ENCODE measurements around the gene TMCC1. TPM values are rescaled to one million over a fixed set of nuclear protein-coding genes. Genes with fewer than 3 reads are reported as not detected.

TMCC1 gene
- total RNA-seq, 1 donor from 2014 or later, result 37.8 TPM

GRCh38 chr3:129855170-129855831 is 38.2 kb downstream of the TMCC1 start:
- Mint-ChIP-seq H3K27ac (ENCODE audit: unreplicated experiment) (peak overlapping the region; percentile 96), H3K4me3 (ENCODE audit: unreplicated experiment) (peak overlapping the region; percentile 19), H3K9me3 (ENCODE audit: unreplicated experiment) (peaks cover 4% of the 10 kb centered on the region), H3K36me3 (ENCODE audit: unreplicated experiment) (peaks cover 27% of the 10 kb centered on the region), H3K27me3 (ENCODE audit: unreplicated experiment) (no peaks in the 10 kb centered on the region), H3K4me1 (ENCODE audit: unreplicated experiment) (peaks cover 26% of the 10 kb centered on the region)
- TF ChIP-seq, protein P1, sequence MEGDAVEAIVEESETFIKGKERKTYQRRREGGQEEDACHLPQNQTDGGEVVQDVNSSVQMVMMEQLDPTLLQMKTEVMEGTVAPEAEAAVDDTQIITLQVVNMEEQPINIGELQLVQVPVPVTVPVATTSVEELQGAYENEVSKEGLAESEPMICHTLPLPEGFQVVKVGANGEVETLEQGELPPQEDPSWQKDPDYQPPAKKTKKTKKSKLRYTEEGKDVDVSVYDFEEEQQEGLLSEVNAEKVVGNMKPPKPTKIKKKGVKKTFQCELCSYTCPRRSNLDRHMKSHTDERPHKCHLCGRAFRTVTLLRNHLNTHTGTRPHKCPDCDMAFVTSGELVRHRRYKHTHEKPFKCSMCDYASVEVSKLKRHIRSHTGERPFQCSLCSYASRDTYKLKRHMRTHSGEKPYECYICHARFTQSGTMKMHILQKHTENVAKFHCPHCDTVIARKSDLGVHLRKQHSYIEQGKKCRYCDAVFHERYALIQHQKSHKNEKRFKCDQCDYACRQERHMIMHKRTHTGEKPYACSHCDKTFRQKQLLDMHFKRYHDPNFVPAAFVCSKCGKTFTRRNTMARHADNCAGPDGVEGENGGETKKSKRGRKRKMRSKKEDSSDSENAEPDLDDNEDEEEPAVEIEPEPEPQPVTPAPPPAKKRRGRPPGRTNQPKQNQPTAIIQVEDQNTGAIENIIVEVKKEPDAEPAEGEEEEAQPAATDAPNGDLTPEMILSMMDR (IDR thresholded peaks at IDR 0.05), result no peak
- no peak for DNase-seq (ENCODE audit: extremely low spot score, unreplicated experiment)

- H3K9me3 Mint-ChIP-seq (ENCODE audit: unreplicated experiment), result peaks cover 4% of the 10 kb centered on the region
- H3K4me3 Mint-ChIP-seq (ENCODE audit: unreplicated experiment), result no peak overlapping the region
- peaks cover 28% of the 10 kb centered on the region for H3K36me3 Mint-ChIP-seq (ENCODE audit: unreplicated experiment)
- TF ChIP-seq, protein P1 (IDR thresholded peaks at IDR 0.05), result no peak
- peak overlapping the region; percentile 96 for H3K27ac Mint-ChIP-seq (ENCODE audit: unreplicated experiment)
- peaks cover 26% of the 10 kb centered on the region for H3K4me1 Mint-ChIP-seq (ENCODE audit: unreplicated experiment)
- no peaks in the 10 kb centered on the region for H3K27me3 Mint-ChIP-seq (ENCODE audit: unreplicated experiment)
- no peak for DNase-seq (ENCODE audit: extremely low spot score, unreplicated experiment)
These were observed 39.1 kb downstream of the TMCC1 start for GRCh38 chr3:129854460-129854859.

DNA sequence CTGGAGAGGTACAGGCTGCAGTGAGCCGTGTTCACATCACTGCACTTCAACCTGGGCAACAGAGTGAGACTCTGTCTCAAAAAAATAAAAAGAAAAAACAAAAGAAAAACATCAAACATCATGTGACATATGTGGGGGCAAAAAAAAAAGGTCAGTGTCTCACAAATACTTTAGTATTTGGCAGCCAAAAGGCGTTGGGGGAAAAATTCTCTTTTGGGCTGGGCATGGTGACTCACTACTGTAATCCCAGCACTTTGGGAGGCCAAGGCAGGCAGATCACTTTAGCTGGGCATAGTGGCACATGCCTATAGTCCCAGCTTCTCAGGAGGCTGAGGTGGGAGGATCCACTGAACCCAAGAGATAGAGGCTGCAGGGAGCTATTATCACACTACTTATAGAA is 47.6 kb downstream of the TMCC1 start:
- peaks cover 32% of the 10 kb centered on the region for H3K36me3 Mint-ChIP-seq (ENCODE audit: unreplicated experiment)
- DNase-seq (ENCODE audit: extremely low spot score, unreplicated experiment), result no peak
- H3K27ac Mint-ChIP-seq (ENCODE audit: unreplicated experiment), result peak overlapping the region; percentile 29
- TF ChIP-seq, protein P1 (IDR thresholded peaks at IDR 0.05), result no peak
- peaks cover 5% of the 10 kb centered on the region for H3K9me3 Mint-ChIP-seq (ENCODE audit: unreplicated experiment)
- peaks cover 19% of the 10 kb centered on the region for H3K4me1 Mint-ChIP-seq (ENCODE audit: unreplicated experiment)
- H3K27me3 Mint-ChIP-seq (ENCODE audit: unreplicated experiment), result no peaks in the 10 kb centered on the region
- no peak overlapping the region for H3K4me3 Mint-ChIP-seq (ENCODE audit: unreplicated experiment)

DNA sequence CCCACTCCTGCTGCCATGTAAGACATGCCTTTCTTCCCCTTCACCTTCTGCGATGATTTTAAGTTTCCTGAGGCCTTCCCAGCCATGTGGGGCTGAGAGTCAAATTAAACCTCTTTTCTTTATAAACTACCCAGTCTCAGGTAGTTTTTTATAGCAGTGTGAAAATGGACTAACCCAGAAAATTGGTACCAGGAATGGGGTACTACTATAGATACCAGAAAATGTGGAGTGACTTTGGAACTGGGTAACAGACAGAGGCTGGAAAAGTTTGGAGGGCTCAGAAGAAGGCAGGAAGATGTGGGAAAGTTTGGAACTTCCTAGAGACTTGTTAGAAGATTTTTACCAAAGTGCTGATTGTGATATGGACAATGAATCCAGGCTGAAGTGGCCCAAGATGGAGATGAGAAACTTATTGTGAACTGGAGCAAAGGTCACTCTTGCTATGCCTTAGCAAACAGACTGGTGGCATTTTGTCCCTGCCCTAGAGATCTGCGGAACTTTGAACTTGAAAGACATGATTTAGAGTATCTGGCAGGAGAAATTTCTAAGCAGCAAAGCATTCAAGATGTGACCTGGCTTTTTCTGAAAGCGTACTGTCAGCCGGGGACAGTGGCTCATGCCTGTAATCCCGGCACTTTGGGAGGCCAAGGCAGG is 52.7 kb downstream of the TMCC1 start:
- Mint-ChIP-seq H3K4me1 (ENCODE audit: unreplicated experiment) (peaks cover 29% of the 10 kb centered on the region), H3K36me3 (ENCODE audit: unreplicated experiment) (peaks cover 10% of the 10 kb centered on the region), H3K27me3 (ENCODE audit: unreplicated experiment) (no peaks in the 10 kb centered on the region), H3K27ac (ENCODE audit: unreplicated experiment) (no peak overlapping the region), H3K4me3 (ENCODE audit: unreplicated experiment) (no peak overlapping the region), H3K9me3 (ENCODE audit: unreplicated experiment) (peaks cover 3% of the 10 kb centered on the region)
- DNase-seq (ENCODE audit: extremely low spot score, unreplicated experiment), result no peak
- TF ChIP-seq, protein P1 (IDR thresholded peaks at IDR 0.05), result no peak

DNA sequence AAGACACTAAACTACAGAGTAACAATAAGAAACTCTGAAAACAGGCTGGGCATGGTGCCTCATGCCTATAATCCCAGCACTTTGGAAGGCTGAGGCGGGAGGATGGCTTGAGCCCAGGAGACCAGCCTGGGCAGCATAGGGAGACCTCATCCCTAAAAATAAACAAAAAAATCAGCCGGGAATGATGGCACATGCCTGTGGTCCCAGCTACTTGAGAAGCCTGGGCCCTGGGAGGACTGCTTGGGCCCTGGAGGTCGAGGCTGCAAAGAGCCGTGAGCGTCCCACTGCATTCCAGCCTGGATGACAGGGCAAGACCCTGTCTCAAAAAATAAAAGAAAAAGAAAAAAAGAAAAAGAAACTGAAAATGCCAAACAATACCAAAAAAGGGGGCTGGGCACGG is 55.4 kb downstream of the TMCC1 start:
- TF ChIP-seq, protein P1 (IDR thresholded peaks at IDR 0.05), result no peak
- peak overlapping the region; percentile 21 for H3K27ac Mint-ChIP-seq (ENCODE audit: unreplicated experiment)
- H3K4me3 Mint-ChIP-seq (ENCODE audit: unreplicated experiment), result no peak overlapping the region
- peaks cover 6% of the 10 kb centered on the region for H3K9me3 Mint-ChIP-seq (ENCODE audit: unreplicated experiment)
- H3K4me1 Mint-ChIP-seq (ENCODE audit: unreplicated experiment), result peaks cover 25% of the 10 kb centered on the region
- peaks cover 10% of the 10 kb centered on the region for H3K36me3 Mint-ChIP-seq (ENCODE audit: unreplicated experiment)
- DNase-seq (ENCODE audit: extremely low spot score, unreplicated experiment), result no peak
- H3K27me3 Mint-ChIP-seq (ENCODE audit: unreplicated experiment), result no peaks in the 10 kb centered on the region

Measured in osteocyte (in vitro differentiated cells).